Activated CD4-positive, alpha-beta T cell treated with anti-CD3 and anti-CD28 coated beads, Interleukin-2, amount 50 U/mL, for 16 hours (primary cell): Measurements from ENCODE around the gene KRCC1.
"Not testable (repeated sequence)": the region's sequence is repeated elsewhere in the genome, so short reads cannot be mapped to it uniquely, and the experiment has no call there.

Source experiments
- DNase-seq: peaks from one replicate; pipeline ENCODE4 v3.0.0-alpha.2; 2020

Gene KRCC1

DNA sequence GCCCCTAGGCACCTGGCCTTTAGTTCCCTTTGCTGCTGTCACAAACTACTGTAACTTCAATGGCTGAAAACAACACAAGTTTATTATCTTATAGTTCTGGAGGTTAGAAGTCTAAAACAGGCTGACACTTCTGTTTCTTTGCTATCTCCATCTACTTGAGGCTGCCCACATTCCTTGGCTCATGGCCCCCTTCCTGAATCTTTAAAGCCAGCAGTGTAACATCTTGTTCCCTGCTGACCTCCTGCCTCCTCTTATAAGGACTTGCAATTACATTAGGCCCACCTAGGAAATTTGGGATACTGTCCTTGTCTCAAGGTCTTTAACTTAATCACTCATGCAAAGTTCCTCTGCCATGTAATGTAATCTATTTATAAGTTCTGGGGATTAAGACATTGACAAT lies 18.6 kb upstream of the KRCC1 start:
- DNase-seq, result no peak

- no peak for DNase-seq
These were observed 15.8 kb upstream of the KRCC1 start for GRCh38 chr2:88071365-88071764.

DNA sequence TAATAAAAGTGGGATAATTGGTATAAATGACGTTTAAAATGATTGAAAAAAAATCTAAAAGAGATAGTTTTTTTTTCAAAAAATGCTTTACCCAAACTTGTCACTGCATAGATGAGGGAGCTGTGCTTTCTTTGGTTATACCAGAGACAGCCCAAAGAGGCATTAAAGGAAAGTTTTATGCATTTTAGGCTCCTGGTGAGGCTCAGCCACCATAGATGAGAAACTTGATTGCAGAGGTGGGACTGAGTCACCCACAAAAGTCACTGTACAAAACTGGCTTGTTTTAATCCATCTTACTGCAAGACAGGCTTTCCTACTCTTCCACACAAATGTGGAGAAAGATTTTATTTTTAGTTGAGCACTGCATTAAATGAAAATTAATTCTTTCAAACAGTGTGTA lies 14.5 kb upstream of the KRCC1 start:
- DNase-seq, result no peak

GRCh38 chr2:88069117-88069516 lies 13.5 kb upstream of the KRCC1 start:
- no peak for DNase-seq

GRCh38 chr2:88068044-88068443 lies 12.5 kb upstream of the KRCC1 start:
- DNase-seq, result no peak

DNA sequence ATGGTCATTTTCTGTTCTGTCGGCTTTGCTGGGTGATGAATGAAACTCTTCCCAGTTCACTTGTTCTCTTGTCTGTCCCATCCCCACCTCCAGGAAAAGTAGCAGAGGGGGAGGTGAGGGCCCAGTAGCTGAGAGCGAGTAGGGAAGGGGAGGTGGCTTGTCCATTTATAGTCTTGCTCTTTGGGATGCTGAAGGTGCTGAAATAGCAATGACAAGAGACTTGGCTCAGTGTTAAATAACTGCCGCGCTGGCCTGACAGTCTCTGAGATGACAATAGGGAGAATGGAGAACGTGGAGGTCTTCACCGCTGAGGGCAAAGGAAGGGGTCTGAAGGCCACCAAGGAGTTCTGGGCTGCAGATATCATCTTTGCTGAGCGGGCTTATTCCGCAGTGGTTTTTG lies 12.0 kb upstream of the KRCC1 start, which contains the start of gene SMYD1:
Gene SMYD1 (plus strand): TSS at position 228 of the 400 bp plus-strand sequence. CDS start 40 bp downstream, at position 268.
- DNase-seq, result no peak

DNA sequence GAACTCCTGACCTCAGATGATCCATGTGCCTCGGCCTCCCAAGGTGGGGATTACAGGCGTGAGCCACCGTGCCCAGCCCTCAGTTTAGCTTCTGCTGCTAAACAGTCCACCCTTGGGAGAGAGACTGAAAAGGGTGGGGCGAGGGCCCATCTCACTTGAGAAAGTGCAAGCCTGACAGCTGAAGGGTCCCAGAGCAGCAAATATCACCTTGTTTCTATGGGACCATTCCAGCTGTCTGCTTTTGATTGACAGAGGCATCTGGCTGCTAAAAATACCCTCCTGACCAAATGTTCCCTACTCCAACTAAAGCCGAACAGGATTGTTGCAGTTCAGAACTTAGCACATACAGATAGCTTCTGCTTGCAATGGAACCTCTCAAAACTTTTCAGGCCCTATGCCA lies 11.6 kb upstream of the KRCC1 start:
- DNase-seq, result no peak

DNA sequence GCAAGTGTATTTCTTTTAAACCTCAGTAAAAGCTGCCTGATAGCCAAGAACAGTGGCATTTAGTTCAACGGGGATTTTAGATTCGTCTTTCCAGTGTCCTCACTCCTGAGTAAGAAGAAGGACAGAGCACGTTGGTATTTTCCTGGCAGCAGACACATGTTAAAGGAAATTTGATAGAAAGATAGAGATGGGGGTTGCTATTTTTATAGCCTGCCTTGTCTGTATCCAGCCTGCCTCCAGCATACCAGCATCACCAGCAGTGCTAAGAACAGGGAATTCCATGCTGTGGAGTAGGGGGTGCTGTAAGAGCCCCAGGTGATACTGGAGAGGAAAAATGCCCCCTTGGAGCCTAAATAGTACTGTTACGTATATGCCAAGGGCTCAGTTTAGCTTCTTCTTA lies 11.0 kb upstream of the KRCC1 start:
- no peak for DNase-seq

DNA sequence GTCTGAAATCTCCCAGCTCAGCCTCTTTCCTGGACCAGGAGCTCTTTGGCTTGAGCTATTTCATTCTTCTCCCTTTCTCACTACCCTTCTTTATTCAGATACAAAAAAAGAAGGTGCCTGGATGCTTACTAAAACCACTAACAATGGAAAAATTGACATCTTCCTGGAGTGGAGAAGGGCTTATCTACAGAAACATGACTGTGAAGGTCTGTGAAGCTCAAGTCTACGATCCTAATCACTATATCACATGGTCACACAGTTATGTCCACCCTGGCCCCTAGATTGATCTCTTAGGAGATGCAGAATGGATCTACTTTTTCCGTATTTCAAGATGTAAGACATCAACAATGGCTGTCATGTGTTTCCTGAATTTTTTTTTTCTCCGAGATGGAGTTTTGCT lies 5.7 kb upstream of the KRCC1 start:
- no peak for DNase-seq

GRCh38 chr2:88060907-88061275 lies 5.3 kb upstream of the KRCC1 start:
- no peak for DNase-seq

- peak; percentile 48 for DNase-seq
These were observed 4.7 kb upstream of the KRCC1 start for GRCh38 chr2:88059979-88060906.

DNA sequence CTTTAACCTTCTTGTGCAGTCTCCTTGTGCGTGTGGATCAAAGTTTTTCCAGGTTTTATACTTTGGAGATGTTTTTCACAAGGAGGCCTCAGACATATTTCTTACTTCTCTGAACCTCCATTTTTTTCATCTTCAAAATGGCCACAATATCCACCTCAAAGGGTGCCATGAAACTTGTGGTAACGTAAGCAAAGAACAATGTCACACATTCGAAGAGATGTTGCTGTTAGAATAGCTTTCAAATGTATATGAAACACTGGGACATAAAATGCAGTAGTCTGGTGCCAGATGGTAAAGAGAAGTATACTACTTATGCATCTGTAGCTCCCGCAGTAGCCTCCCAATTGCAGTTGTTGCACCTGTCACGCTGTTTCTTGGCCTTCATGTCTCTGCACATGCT lies 2.6 kb upstream of the KRCC1 start:
- DNase-seq, result no peak

GRCh38 chr2:88057437-88057844 lies 1.9 kb upstream of the KRCC1 start:
- DNase-seq, result no peak

DNA sequence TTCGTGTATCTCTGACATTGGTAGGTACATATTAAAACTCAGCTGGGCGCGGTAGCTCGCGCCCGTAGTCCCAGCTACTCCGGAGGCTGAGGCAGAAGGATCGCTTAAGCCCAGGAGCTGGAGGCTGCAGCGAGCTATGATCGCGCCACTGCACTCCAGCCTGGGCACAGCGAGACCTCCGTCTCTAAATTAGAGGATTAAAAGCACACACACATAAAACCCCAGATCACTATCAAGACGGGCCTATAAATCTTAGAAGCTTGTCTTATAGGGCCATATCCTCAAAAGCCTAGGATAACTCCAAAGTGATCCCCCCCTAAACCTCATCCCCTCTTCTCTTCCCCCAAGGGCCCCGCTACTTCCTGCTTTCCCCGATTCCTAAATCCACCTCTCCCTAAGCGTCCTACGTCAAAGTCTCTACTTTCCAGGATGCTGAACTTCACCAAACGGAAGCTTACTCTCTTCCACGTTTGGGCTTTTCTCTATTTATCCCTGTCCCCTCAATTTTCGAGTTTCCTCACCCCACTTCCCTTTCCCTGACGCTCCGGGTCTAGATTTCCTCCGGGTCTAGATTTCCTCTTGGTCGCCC lies 707 bp downstream of the KRCC1 start:
- no peak for DNase-seq

DNA sequence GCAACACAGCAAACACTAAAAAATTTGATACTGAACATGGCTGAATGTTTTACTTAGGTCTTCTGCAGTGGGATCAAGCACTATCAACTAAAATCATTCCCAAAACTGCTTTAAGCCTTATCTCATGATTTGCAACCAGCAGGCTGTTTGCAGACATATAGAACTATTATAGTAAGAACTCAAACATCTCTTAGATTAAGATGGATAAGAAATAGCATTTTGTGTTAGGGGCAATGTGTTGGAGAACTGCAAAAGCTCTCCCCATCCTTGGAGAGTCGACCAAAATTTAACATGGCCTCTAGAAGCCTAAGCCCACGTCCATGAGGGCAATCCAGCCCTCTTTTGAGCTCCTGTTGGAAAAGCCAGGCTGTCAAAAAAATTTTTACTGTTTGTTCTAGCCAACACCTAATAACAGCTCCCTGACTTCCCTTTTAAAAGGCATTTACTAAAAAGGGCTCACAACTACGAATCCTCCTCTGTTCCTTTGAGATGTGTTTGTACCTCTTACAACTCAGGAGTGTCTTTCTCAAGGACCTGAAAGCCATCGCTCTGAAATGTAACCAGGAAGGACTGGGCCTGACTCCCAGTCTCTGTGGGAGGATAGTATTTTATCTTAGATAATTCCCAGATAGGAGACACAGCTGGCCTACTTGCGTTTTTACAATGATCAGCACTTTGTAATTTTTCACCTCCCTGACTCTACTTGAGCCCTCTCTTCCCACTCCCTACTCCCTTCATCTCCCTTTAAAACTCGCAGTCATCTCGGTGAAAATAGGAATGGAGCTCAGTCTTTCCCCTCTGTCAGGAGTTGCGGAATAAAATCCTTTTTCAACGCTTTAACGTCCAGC lies 1.4 kb downstream of the KRCC1 start:
- DNase-seq, result no peak

GRCh38 chr2:88053296-88053695 lies 2.3 kb downstream of the KRCC1 start:
- DNase-seq, result no peak

GRCh38 chr2:88051792-88052191 lies 3.8 kb downstream of the KRCC1 start:
- DNase-seq, result no peak

DNA sequence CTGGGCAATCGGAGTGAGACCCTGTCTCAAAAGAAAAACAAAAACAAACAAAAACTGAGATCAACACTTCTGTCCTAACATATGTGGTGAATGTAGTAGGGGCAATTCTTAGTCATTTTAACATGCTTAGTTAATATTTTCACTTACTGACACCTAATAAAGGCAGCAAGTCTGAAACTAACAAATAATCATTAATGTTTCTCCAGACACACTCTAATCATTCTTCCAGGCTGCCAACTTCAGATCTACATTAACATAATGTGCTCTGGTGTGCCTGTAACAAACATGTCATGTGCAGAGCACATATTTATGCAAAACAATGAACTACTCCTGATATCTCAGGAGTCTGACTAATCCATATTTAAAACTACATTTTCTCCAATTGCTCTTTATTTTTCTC lies 6.0 kb downstream of the KRCC1 start:
- DNase-seq, result no peak

GRCh38 chr2:88048541-88048940 lies 7.0 kb downstream of the KRCC1 start:
- no peak for DNase-seq

GRCh38 chr2:88045561-88045960 lies 10.0 kb downstream of the KRCC1 start:
- DNase-seq, result not testable (repeated sequence)

DNA sequence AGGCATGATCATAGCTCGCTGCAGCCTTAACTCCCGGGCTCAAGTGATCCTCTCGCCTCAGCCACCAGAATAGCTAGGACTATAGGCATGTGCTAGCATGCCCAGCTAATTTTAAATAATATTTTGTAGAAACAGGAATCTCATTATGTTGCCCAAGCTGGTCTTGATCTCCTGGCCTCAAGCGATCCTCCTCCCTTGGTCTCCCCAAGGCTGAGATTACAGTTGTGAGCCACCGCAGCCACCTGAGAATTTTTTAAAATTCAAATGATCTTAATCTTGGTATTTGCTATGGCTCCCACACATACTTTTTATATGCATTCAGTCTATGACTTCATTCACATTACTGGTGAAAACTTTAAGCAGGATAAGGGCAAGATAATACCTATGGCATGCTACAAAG lies 13.1 kb downstream of the KRCC1 start:
- no peak for DNase-seq

DNA sequence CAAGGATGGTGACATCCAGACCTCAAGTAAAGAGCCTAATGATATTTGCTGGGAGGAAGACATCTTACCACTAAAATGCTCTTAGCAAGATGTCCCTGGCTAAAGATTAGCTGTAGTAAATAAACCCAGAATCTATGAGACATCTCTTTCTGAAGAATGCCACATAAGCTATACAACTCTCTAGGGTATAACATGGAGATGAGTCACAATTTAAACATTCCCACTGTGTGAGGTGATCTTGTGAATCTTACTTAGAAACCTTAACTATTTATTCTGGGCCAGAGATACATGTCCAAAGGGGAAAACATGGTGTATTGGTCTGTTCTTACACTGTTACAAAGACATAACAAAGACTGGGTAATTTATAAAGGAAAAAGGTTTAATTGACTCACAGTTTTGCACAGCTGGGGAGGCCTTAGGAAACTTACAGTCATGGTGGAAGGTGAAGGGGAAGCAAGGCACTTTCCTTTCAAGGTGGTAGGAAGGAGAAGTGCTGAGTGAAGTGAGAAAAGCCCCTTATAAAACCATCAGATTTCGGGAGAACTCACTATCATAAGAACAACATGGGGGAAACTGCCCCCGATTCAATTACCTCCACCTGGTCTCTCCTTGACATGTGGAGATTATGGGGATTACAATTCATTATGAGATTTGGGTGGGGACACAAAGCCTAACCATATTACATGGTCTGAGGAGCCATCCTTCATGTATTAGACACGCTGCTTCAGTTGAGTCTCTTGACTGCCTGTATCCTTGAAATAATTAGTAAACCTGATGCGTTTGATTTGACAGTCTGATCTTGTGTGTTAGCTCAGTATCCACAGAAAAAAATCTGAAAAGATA lies 17.1 kb downstream of the KRCC1 start:
- DNase-seq, result no peak

DNA sequence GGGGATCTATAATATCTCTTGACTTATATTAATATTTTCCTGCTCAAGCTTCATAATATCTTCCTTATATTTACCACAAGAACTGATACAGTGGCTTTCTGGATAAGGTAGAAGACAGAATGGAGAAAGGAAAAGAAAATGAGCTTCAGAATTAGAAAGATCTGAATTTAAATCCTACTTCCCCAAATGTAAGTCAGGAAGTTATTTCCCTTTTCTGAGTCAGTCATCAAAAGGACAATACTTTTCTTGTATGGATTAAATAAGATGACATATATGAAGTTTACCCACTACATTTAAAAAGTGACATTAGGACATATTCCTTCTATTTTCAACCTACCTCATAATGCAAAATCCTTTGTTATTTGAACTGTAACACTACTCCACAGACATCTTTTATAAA lies 19.0 kb downstream of the KRCC1 start:
- no peak for DNase-seq
